Measurements from ENCODE around the gene GNL2.
A peak's percentile ranks its signal among the peaks of the same experiment; 100 is the strongest.

GNL2 gene

DNA sequence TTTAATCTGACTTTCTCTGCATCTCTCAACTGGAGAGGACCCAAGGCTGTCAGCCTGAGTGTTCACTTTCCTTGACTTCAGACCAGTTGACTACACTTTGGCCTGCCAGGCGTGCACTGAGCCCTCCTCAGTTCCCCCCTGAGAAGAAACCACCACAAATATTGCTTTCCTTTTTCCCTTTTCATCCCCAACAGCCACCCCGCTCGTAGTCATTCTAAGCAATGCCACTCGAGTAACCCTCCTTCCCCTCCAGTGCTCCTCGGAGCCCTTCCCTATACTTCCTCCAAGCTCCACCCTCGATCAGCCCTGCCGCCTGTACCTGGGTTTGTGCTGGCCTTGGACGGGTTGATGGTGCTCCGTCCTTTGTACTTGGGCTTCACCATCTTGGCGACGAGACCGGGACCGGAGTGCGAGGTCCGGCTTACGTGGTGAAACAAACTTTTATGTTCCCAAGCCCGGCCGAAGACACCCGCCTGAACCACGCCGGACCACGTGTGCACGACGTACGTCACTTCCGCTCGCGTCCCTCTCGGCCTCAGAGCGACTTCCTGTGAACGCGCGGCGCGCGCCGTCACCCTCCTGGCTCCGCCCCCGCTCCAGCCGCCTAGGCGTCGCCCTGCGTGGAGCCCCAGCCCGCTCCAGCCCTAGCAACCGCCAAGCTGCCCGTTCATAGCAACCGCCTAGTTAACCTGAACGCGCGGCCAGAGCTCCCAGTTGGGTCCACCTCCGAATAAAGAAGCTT is at the start of gene GNL2:
Gene GNL2, minus strand, starts transcription at position 498 of the 742 bp plus-strand sequence. Its CDS starts 115 bp downstream, at position 383.
- peak; percentile 91 to 97 for DNase-seq (ENCODE audit: low spot score in 2 of 2)
- H3K27me3 ChIP-seq (ENCODE audit: low read depth) = peaks cover 9% of the 10 kb centered on the region
- in situ Hi-C loops (cut with MboI; ENCODE audit: low sequenced_read_pairs) = loop anchor here (5.0 to 25.0 kb wide), 2 partner anchors 87 to 367 kb away; no protein-coding TSS in a partner anchor
- H3K9me3 ChIP-seq = 0 out of 2 replicates have a peak, but pooled peaks cover 2% of the 10 kb centered on the region
- H3K36me3 ChIP-seq (replicated peaks) = peaks cover 31% of the 10 kb centered on the region
- H3K4me1 ChIP-seq = peaks cover 5% of the 10 kb centered on the region
- peak within 1 kb of the TSS; percentile 87 for H3K4me3 ChIP-seq

DNA sequence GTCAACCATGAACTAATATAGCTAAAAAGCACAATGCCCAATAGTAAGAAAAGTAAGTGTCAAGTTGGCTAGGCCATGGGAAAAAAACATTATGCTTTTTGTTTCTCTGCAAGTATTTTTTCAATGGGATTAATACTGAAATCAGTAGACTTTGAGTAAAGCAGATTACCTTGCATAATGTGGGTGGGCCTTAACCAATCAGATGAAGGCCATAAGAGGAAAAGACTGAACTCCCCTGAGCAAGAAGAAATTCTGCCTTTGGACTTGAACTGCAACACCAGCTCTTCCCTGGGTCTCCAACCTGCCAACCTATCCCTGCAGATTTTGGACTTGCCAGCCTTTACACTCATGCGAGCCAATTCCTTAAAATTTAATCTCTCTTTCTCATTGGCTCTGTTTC is 45.3 kb upstream of the GNL2 start:
- Histone ChIP-seq H3K4me1 (no peaks in the 10 kb centered on the region), H3K9me3 (no peaks in the 10 kb centered on the region), H3K27me3 (ENCODE audit: low read depth) (peaks cover 71% of the 10 kb centered on the region), H3K4me3 (no peak overlapping the region), H3K36me3 (replicated peaks) (no peaks in the 10 kb centered on the region)
- no peak for DNase-seq (ENCODE audit: low spot score in 2 of 2)
- in situ Hi-C loops (cut with MboI; ENCODE audit: low sequenced_read_pairs) = no loop called here

DNA sequence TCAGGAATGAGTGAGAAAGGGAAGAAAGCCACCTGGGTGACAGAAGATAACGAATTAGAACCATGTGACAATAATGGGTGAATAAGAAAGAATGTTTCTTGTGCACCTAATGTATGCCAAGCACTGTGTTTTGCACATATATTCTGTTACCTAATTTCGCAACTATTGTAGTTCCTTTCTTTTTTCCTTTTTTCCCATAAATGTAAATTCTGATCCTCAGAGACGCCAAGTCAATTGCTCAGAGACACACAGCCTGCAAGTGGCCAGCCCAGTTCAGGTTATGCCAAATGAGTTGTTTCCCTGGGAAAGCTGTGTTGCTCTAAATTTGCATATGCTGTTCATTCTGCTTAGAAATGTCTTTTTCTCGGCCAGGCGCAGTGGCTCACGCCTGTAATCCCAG is 40.7 kb upstream of the GNL2 start:
- H3K27me3 ChIP-seq (ENCODE audit: low read depth) = peaks cover 90% of the 10 kb centered on the region
- H3K9me3 ChIP-seq = no peaks in the 10 kb centered on the region
- DNase-seq (ENCODE audit: low spot score in 2 of 2) = no peak
- in situ Hi-C loops (cut with MboI; ENCODE audit: low sequenced_read_pairs) = no loop called here
- no peaks in the 10 kb centered on the region for H3K36me3 ChIP-seq (replicated peaks)
- no peak overlapping the region for H3K4me3 ChIP-seq
- H3K4me1 ChIP-seq = no peaks in the 10 kb centered on the region

DNA sequence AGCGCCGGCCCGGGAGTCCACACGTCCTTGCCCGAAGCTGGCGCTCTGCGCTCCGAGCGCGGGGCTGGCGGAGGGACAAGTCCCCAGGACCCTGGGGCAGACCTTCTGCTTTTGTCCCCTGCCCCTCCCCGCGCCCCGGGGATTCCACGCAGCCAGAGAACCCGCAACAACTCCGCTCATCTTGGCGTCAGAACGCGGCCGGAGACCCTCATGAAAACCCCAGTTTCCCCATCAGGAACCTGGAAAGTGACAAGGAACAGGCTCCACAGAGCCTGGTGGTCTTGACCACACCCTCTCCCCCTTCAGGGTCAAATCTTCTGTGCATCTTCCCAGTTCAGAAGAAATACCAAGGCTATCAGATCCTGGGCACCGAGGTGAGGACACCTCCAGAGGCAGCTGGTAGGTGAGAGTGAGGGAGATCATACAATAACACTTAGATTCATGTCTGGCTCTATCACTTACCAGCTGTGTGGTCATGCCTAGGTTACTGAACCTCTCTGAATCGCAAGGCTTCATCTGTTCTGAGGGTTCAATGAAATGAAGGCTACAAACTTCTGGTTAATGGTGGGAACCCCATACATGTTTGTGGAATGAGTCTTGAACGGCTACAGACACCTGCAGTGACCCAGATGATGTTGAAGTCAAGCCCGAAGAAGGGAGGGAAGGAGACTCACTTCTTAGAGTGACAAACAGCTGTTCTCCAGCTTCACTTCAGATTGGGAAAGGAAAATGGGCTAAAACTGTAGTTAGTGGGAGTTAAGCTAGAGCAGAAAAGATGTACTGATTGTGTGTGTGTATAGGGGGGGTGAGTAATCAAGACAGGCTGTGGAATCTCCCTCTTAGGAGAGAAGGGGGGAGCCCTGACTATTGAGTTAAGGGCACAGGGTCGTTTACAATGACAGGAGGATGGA is 39.5 kb upstream of the GNL2 start:
- H3K4me3 ChIP-seq = no peak overlapping the region
- no peaks in the 10 kb centered on the region for H3K4me1 ChIP-seq
- no peaks in the 10 kb centered on the region for H3K36me3 ChIP-seq (replicated peaks)
- no peak for DNase-seq (ENCODE audit: low spot score in 2 of 2)
- H3K9me3 ChIP-seq = no peaks in the 10 kb centered on the region
- H3K27me3 ChIP-seq (ENCODE audit: low read depth) = peaks cover 90% of the 10 kb centered on the region
- in situ Hi-C loops (cut with MboI; ENCODE audit: low sequenced_read_pairs) = no loop called here

DNA sequence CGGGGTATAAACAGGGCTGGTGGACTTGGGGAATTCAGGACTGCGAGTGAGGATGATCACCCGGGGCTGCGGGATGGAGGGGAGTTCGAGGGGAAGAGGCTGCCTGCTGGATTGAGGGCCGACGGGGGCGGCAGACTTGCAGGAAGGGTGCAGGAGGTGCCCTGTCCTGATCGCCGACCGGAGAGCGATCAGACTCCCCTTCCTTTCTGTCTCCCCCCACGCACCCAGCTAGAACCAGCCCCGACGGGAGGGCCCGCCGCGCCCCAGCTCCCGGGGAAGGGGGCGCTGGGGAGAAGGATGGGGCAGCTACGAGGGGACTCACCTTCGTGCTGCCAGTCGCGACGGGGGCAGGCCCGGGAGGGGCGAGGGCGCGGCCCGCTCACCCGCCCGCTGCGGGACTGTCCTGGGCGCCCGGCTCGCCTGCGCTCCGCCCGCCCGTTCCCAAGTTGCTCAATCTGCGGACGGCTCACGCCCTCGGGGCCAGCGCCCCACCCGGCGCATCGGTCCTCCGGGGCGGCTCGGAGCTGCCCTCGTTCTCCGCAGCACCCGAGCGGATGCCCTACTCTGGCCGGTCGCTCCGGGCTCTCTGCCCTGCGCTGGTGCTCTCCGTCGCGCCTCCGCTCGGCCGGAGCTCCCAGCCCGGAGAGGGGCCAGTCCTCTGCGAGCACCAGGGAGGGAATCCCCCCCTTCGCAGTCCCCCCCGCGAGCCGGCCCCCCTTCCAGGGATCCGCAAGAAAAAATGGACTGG is 38.7 kb upstream of the GNL2 start, which contains the start of gene RSPO1:
Gene RSPO1, minus strand, starts transcription at position 649 of the 748 bp plus-strand sequence. CDS start 5,231 bp downstream, outside the sequence.
- Histone ChIP-seq H3K27me3 (ENCODE audit: low read depth) (peaks cover 95% of the 10 kb centered on the region), H3K9me3 (no peaks in the 10 kb centered on the region), H3K4me3 (no peak within 1 kb of the TSS), H3K36me3 (replicated peaks) (no peaks in the 10 kb centered on the region), H3K4me1 (no peaks in the 10 kb centered on the region)
- peak in 1 of 2 experiments; percentile 17 for DNase-seq (ENCODE audit: low spot score in 2 of 2)
- in situ Hi-C loops (cut with MboI; ENCODE audit: low sequenced_read_pairs) = no loop called here

DNA sequence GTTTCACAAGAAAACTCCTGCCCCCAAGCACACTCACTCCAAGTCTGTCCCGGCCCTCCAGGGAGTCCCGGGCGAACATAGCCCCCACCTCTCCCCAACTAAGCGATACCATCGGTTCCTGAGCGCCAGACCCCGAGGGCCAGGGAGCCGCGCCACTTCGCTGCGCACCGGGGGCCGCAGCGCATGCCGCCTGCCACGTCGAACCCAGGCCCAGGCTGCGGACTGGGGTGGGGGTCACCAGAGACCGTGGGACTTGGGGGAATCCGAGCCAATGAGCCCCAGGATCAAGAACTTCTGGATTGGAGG is 38.2 kb upstream of the GNL2 start:
- Histone ChIP-seq H3K4me1 (no peaks in the 10 kb centered on the region), H3K4me3 (no peak overlapping the region), H3K27me3 (ENCODE audit: low read depth) (peaks cover 95% of the 10 kb centered on the region), H3K9me3 (no peaks in the 10 kb centered on the region), H3K36me3 (replicated peaks) (no peaks in the 10 kb centered on the region)
- in situ Hi-C loops (cut with MboI; ENCODE audit: low sequenced_read_pairs) = no loop called here
- no peak for DNase-seq (ENCODE audit: low spot score in 2 of 2)

DNA sequence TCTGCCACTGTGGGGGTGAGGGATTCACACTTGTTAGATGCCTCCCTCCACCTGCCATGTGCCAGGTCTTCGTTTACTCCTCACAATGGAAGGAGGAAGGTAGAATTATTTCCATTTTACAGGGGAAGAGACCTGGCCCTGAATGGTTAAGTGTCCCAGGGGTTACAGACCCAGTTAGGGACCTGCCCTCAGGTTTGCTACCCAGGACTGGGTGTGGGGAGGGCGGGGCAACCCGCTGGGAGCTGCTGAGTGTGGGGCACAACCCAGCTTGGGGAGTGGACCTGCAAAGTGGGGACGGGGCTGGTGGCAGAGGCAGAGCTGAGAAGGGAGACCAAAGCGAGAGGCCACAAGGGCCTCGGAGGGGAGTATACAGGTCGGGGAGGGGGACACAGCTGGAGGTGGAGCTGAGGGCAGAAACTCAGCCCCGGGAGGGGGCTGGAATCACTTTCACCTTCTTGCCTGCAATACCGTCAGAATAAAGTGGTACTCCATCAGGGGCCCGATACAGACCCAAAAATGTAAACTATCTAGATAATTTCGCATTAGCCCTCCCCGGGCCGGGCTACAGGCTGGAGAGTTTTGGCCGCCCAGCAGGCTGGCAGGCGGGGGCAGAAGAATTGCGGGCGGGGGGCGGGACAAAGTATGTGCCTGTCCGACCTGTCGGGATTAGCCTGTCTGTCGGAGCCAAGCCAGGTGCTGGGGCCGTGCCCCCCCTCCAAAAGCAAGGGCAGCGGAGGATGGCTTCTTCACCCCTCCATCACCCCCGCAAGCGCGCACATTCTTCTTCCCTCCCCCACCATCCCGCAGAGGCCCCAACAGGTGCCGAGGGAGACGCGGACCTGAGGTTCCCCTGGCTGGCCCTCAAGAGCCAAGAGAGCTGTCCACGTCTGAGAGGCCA is 37.6 kb upstream of the GNL2 start:
- Histone ChIP-seq H3K4me3 (no peak overlapping the region), H3K4me1 (no peaks in the 10 kb centered on the region), H3K9me3 (no peaks in the 10 kb centered on the region), H3K27me3 (ENCODE audit: low read depth) (peaks cover 93% of the 10 kb centered on the region), H3K36me3 (replicated peaks) (no peaks in the 10 kb centered on the region)
- in situ Hi-C loops (cut with MboI; ENCODE audit: low sequenced_read_pairs) = no loop called here
- DNase-seq (ENCODE audit: low spot score in 2 of 2) = no peak

DNA sequence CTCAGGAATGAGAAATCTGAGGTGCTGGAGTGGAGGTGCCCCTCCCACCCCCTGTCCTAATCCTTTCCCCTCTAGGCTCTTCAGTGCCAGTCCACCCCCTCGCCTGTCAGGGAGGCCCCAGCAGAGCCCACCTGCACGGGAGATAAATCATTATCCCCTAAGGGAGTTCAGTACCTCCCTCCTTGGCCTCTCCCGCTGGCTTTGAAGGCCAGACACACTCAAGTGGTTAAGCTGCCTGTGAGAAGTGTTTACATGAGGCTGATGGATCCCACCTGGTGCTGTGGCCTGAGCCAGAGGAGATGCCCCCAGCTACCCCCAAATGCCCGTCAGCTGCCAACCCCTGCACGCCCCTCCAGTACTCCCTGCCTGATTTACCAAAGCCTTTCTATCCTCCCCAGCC is 35.3 kb upstream of the GNL2 start:
- in situ Hi-C loops (cut with MboI; ENCODE audit: low sequenced_read_pairs) = no loop called here
- Histone ChIP-seq H3K27me3 (ENCODE audit: low read depth) (peaks cover 87% of the 10 kb centered on the region), H3K4me3 (no peak overlapping the region), H3K4me1 (no peaks in the 10 kb centered on the region), H3K9me3 (no peaks in the 10 kb centered on the region), H3K36me3 (replicated peaks) (no peaks in the 10 kb centered on the region)
- DNase-seq (ENCODE audit: low spot score in 2 of 2) = no peak

DNA sequence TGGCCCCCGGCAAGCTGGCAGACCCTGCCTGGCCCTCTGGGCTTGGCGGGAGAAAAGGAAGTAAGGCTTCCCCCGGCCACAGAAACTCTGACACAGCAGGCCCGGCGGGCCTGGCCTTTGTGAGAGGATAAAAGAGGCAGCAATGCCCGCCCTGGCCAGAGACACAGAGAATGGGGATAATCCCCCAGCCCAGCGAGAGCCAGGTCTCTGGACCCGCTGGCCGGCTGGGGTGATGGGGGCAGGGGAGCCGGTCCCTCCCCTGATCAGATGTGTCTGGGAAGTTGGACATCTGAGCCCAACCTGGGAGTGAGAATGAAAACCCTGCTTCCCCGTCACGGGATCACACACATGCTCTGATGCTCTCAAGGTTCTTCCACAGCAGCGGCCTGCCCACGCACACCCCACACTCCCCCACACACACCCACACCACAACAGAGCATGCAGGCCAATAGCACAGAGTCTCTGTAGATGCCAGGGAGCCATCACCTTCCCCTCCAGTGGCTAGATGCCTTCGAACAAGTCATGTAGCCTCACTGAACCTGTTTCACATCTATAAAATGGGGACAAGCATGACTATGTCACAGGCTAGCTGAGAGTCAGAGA is 34.8 kb upstream of the GNL2 start:
- Histone ChIP-seq H3K27me3 (ENCODE audit: low read depth) (peaks cover 81% of the 10 kb centered on the region), H3K4me1 (no peaks in the 10 kb centered on the region), H3K4me3 (no peak overlapping the region), H3K9me3 (no peaks in the 10 kb centered on the region), H3K36me3 (replicated peaks) (no peaks in the 10 kb centered on the region)
- in situ Hi-C loops (cut with MboI; ENCODE audit: low sequenced_read_pairs) = no loop called here
- DNase-seq (ENCODE audit: low spot score in 2 of 2) = no peak

DNA sequence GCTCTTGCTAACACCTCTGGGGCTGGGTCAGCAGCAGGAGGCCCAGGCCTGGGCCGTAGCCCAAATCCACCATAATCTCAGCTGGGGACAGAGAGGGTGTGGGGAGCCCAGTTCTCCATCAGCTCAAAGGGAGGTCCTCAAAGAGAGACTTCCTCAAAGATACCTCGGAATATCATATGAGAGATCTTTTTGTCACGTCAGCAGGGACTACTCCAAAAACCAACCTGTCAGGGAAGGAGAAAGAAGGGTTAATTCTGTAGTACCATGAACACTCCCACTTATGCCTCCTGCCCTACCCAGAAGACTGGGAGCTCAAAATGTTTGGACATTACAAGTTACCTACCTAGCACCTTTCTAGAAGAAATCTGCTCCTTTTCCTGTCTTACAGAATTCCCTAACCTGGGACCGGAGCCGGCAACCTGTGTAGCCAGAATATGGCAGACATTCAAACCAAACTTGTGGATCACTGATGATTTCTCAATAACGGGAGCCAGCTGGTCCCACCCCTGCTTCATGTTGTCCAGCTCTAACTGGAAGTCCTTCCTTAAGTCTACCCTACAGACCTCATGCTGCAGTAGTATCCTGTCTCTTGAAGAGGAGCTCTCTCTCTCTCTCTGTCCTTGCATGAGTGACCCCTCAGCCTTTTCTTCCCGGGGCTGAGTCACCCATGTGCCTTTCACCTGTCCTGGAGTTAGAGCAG is 34.1 kb upstream of the GNL2 start:
- Histone ChIP-seq H3K9me3 (no peaks in the 10 kb centered on the region), H3K36me3 (replicated peaks) (no peaks in the 10 kb centered on the region), H3K27me3 (ENCODE audit: low read depth) (peaks cover 79% of the 10 kb centered on the region), H3K4me3 (no peak overlapping the region), H3K4me1 (no peaks in the 10 kb centered on the region)
- in situ Hi-C loops (cut with MboI; ENCODE audit: low sequenced_read_pairs) = no loop called here
- DNase-seq (ENCODE audit: low spot score in 2 of 2) = no peak

DNA sequence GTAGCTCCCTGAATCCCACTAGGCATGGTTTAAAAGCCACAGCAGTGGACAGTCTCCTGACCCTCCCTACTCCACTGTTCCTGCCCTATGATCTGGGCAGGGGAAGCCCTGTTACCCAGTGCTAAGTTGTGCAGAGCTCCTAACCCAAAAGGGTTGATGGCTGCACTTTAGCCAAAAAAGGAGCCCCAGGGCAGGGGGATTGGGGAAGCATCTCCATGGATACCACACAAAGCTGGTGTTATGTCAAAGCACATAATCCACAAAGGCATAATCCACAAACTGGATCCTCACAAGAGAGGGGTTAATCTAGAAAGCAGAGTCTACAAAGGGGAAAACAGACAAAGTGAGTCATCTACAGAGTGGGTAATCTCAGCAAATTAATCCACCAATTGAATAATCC is 33.3 kb upstream of the GNL2 start:
- Histone ChIP-seq H3K36me3 (replicated peaks) (no peaks in the 10 kb centered on the region), H3K4me1 (no peaks in the 10 kb centered on the region), H3K27me3 (ENCODE audit: low read depth) (peaks cover 73% of the 10 kb centered on the region), H3K9me3 (no peaks in the 10 kb centered on the region), H3K4me3 (no peak overlapping the region)
- in situ Hi-C loops (cut with MboI; ENCODE audit: low sequenced_read_pairs) = no loop called here
- DNase-seq (ENCODE audit: low spot score in 2 of 2) = no peak

DNA sequence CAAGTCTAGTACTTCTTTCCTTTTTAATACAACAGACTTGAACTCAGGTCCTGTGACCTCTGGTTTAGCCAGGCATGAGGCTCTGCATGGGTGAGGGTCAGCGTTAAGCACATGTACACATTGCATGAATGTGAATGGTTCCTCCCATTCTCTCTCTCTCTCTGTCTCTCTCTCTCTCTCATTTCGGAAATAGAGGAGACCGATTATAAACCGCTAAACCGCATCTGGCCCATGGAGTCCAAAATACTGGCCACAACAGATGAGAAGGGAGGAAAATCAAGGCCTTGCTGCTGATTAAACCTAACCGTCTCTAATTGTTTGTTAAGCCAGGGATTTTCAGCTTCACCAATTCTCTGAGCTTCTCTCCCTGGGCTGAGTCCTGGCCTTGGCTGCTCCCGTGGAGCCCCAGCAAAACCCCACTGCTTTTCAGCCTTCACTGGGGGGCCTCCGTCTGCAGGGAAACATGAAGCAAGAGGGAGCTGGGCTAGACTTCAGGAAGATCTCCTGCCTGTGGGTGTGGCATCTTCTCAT is 32.4 kb upstream of the GNL2 start:
- peaks cover 64% of the 10 kb centered on the region for H3K27me3 ChIP-seq (ENCODE audit: low read depth)
- DNase-seq (ENCODE audit: low spot score in 2 of 2) = no peak
- in situ Hi-C loops (cut with MboI; ENCODE audit: low sequenced_read_pairs) = no loop called here
- H3K9me3 ChIP-seq = no peaks in the 10 kb centered on the region
- H3K4me3 ChIP-seq = no peak overlapping the region
- H3K4me1 ChIP-seq = no peaks in the 10 kb centered on the region
- H3K36me3 ChIP-seq (replicated peaks) = no peaks in the 10 kb centered on the region
